Fibroblast of villous mesenchyme (primary cell): ENCODE measurements around the gene PFDN1. TPM values are rescaled to one million over a fixed set of nuclear protein-coding genes. Genes with fewer than 3 reads are reported as not detected.

Experiments used
- DNase-seq: peaks from one replicate; pipeline ENCODE4 v3.0.0-alpha.2; 2010; ENCODE audit warnings: low read depth
- H3K4me3 ChIP-seq: 2 replicates; pipeline ENCODE4 v1.5.1; 2011; ENCODE audit warnings: low read depth, mild to moderate bottlenecking, low read length
- CTCF ChIP-seq: IDR thresholded peaks from 2 replicates; pipeline ENCODE4 v1.5.1; 2012; ENCODE audit warnings: low read depth, mild to moderate bottlenecking, low read length; ENCODE audit not compliant: insufficient read depth
- total RNA-seq: library from RNA; depleted of rRNA; stranded (reverse); fragments of >200 nt; gene quantifications from 2 replicates; pipeline ENCODE4 v1.2.3, GENCODE V29; 2012

The PFDN1 gene
- total RNA-seq, 1 donor, result 69.1 TPM

- H3K4me3 ChIP-seq, result no peak overlapping the region
- TF ChIP-seq CTCF, result no peak
- DNase-seq, result no peak
These were observed 59.9 kb downstream of the PFDN1 start for GRCh38 chr5:140242890-140243585.

DNA sequence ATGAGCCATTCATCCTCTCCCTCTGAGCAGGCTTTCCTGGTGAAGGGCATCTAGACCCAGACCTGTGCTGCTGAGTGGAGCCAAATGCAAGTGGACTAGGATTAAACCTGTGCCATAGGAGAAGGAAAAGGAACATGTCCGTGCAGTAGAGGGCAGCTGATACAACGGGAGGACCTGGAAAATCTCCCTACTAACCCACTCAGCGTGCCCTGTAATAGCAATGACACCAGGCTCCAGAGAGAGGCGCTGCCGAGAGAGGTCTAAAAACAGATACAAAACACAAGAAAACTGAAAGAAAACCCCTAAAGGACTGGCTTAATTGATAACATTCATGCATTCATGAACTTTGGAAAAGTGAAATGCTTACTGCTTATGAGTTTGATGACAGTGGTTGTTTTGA, 60.8 kb downstream of the PFDN1 start:
- DNase-seq, result no peak
- no peak for TF ChIP-seq CTCF
- H3K4me3 ChIP-seq, result no peak overlapping the region

- no peak overlapping the region for H3K4me3 ChIP-seq
- DNase-seq, result peak; percentile 91
- TF ChIP-seq CTCF, result no peak
These were observed 61.8 kb downstream of the PFDN1 start for GRCh38 chr5:140240987-140241706.

GRCh38 chr5:140239939-140240700, 62.8 kb downstream of the PFDN1 start:
- H3K4me3 ChIP-seq, result no peak overlapping the region
- TF ChIP-seq CTCF, result peak; percentile 80
- peak; percentile 69 for DNase-seq

- H3K4me3 ChIP-seq, result no peak overlapping the region
- TF ChIP-seq CTCF, result no peak
- no peak for DNase-seq
These were observed 63.4 kb downstream of the PFDN1 start for GRCh38 chr5:140239461-140239860.

GRCh38 chr5:140238756-140239155, 64.1 kb downstream of the PFDN1 start:
- H3K4me3 ChIP-seq, result no peak overlapping the region
- no peak for DNase-seq
- no peak for TF ChIP-seq CTCF
